Esophagus muscularis mucosa (tissue), 4 donors: Measurements from ENCODE around the gene HOXB7. TPM values are rescaled to one million over a fixed set of nuclear protein-coding genes. Genes with fewer than 3 reads are reported as not detected.
A peak's percentile ranks its signal among the peaks of the same experiment; 100 is the strongest.

Source experiments
- DNase-seq: peaks from one replicate; pipeline ENCODE4 v3.0.0-alpha.2; 2017; ENCODE audit errors: extremely low spot score
- H3K27ac ChIP-seq, 4 donors: fragments of 200-600 bp; sonication (generic); replicated peaks in 1 of 4; 1 replicate in 3 of 4; 2 replicates in 1 of 4; pipeline ENCODE4 v1.5.1; 2016 to 2019; ENCODE audit warnings: mild to moderate bottlenecking in 1 of 4
- H3K27me3 ChIP-seq, 4 donors: fragments of 200-600 bp; sonication (generic); one replicate each; pipeline versions ENCODE4 v1.5.1 to v1.6.0; 2016 to 2019
- H3K36me3 ChIP-seq, 4 donors: fragments of 200-600 bp; sonication (generic); one replicate each; pipeline ENCODE4 v1.5.1; 2016 to 2019
- H3K4me1 ChIP-seq, 4 donors: fragments of 200-600 bp; sonication (generic); one replicate each; pipeline ENCODE4 v1.5.1; 2016 to 2019
- H3K4me3 ChIP-seq, 4 donors: fragments of 200-600 bp; sonication (generic); 1 replicate in 2 of 4; 2 replicates in 2 of 4; pipeline ENCODE4 v1.5.1; 2016 to 2019; ENCODE audit warnings: mild to moderate bottlenecking in 4 of 4, moderate library complexity in 1 of 4
- H3K9me3 ChIP-seq, 4 donors: fragments of 200-600 bp; sonication (generic); 1 replicate in 3 of 4; 2 replicates in 1 of 4; pipeline ENCODE4 v1.5.1; 2016 to 2019
- CTCF ChIP-seq, 3 experiments: fragments of 200-600 bp in 2 of 3; fragments of 450-650 bp in 1 of 3; sonication (generic) in 2 of 3; IDR thresholded peaks; one replicate each; pipeline ENCODE4 v1.5.1; 2017 to 2019; ENCODE audit warnings: antibody characterized with exemption in 3 of 3, mild to moderate bottlenecking in 2 of 3, moderate library complexity in 1 of 3
- EP300 ChIP-seq: sonication (generic); formaldehyde crosslinking; IDR thresholded peaks from one replicate; pipeline ENCODE4 v1.6.1; 2017; ENCODE audit warnings: antibody characterized with exemption
- POLR2A ChIP-seq: fragments of 450-650 bp; IDR thresholded peaks from one replicate; pipeline ENCODE4 v1.6.1; 2017; ENCODE audit warnings: antibody characterized with exemption, moderate library complexity, mild to moderate bottlenecking, low read depth
- POLR2AphosphoS5 ChIP-seq, 2 donors: sonication (generic); formaldehyde crosslinking; IDR thresholded peaks; one replicate each; pipeline ENCODE4 v1.6.1; 2017; ENCODE audit warnings: antibody characterized with exemption in 2 of 2
- WGBS: methylation state at CpG from one replicate; pipeline ENCODE4 v1.1.5; 2018; 5-methylcytosine and 5-hydroxymethylcytosine counted together
- intact Hi-C: fragments of 100-400 bp; cut with DNase I; formaldehyde crosslinking; loops from one replicate; pipeline ENCODE4 v1.15.1; 2023
- total RNA-seq, 4 donors: library from RNA; depleted of rRNA; stranded (reverse); fragments of >200 nt; gene quantifications; one replicate each; pipeline versions ENCODE4 v1.1.0 to v1.2.1, GENCODE V29; 2016

Gene HOXB7
- total RNA-seq, 4 donors from 2014 or later, result 0.52 to 1.7 (median 0.66) TPM

GRCh38 chr17:48576479-48577309 lies 34.1 kb downstream of the HOXB7 start:
- Histone ChIP-seq H3K36me3 (no peaks in the 10 kb centered on the region), H3K4me1 (peaks cover 33 to 90% (median 86%) of the 10 kb centered on the region in 4 donors), H3K4me3 (peak overlapping the region; percentile 66 to 90 (median 77)), H3K27ac (peak overlapping the region; percentile 91 to 97 (median 96)), H3K27me3 (no peaks in the 10 kb centered on the region), H3K9me3 (no peaks in the 10 kb centered on the region)
- 4% methylated on average over 11 of the region's 43 CpGs for WGBS
- TF ChIP-seq CTCF (IDR thresholded peaks at IDR 0.05) (no peak), POLR2AphosphoS5 (IDR thresholded peaks at IDR 0.05) (peak; percentile 40 to 80)
- intact Hi-C loops, result loop anchor here (2.0 kb wide), 1 partner anchor 34 kb away; no protein-coding TSS in a partner anchor
- no peak for DNase-seq

- Histone ChIP-seq H3K4me3 (peak overlapping the region; percentile 66 to 90 (median 77)), H3K4me1 (peaks cover 29 to 93% (median 90%) of the 10 kb centered on the region in 4 donors), H3K36me3 (no peaks in the 10 kb centered on the region), H3K27ac (peak overlapping the region; percentile 91 to 97 (median 96)), H3K9me3 (no peaks in the 10 kb centered on the region), H3K27me3 (no peaks in the 10 kb centered on the region)
- peak; percentile 14 to 57 for TF ChIP-seq POLR2AphosphoS5 (IDR thresholded peaks at IDR 0.05)
- no peak for TF ChIP-seq CTCF (IDR thresholded peaks at IDR 0.05)
- no peak for DNase-seq
- WGBS, result 17% methylated on average over 22 of the region's 22 CpGs
- intact Hi-C loops, result loop anchor here (2.0 kb wide), 1 partner anchor 33 kb away; no protein-coding TSS in a partner anchor
Measured at GRCh38 chr17:48575673-48576478, 34.9 kb downstream of the HOXB7 start.

- Histone ChIP-seq H3K4me1 (peaks cover 29 to 93% (median 89%) of the 10 kb centered on the region in 4 donors), H3K4me3 (peak overlapping the region; percentile 66 to 90 (median 77)), H3K27ac (peak overlapping the region; percentile 91 to 97 (median 96)), H3K36me3 (no peaks in the 10 kb centered on the region), H3K27me3 (no peaks in the 10 kb centered on the region), H3K9me3 (no peaks in the 10 kb centered on the region)
- 32% methylated on average over 7 of the region's 7 CpGs for WGBS
- TF ChIP-seq POLR2AphosphoS5 (IDR thresholded peaks at IDR 0.05) (no peak), POLR2A (no peak), EP300 (no peak), CTCF (IDR thresholded peaks at IDR 0.05) (no peak)
- DNase-seq, result no peak
- intact Hi-C loops, result no loop called here
Measured at GRCh38 chr17:48575066-48575582, 35.7 kb downstream of the HOXB7 start.

- WGBS, result 40% methylated on average over 8 of the region's 8 CpGs
- peaks cover 30 to 93% (median 89%) of the 10 kb centered on the region in 4 donors for H3K4me1 ChIP-seq
Measured at GRCh38 chr17:48574505-48575065, 36.2 kb downstream of the HOXB7 start.

More at GRCh38 chr17:48574505-48575065, 36.2 kb downstream of the HOXB7 start:
- H3K4me3 ChIP-seq, result peak overlapping the region; percentile 66 to 90 (median 77)
- no peaks in the 10 kb centered on the region for H3K9me3 ChIP-seq
- H3K27me3 ChIP-seq, result no peaks in the 10 kb centered on the region
- no peaks in the 10 kb centered on the region for H3K36me3 ChIP-seq
- intact Hi-C loops, result no loop called here
- H3K27ac ChIP-seq, result peak overlapping the region; percentile 91 to 97 (median 96)
- TF ChIP-seq POLR2A (no peak), EP300 (no peak), POLR2AphosphoS5 (IDR thresholded peaks at IDR 0.05) (no peak)
- no peak for DNase-seq
